ENCODE data around the gene LARGE1. TPM values are rescaled to one million over a fixed set of nuclear protein-coding genes. Genes with fewer than 3 reads are reported as not detected.

The LARGE1 gene
- total and polyA plus RNA-seq, 2 of the 8 experiments (the other 6 are each of a cell fraction or from before 2014, with no cell fraction given) = 43.7 to 83.0 TPM

- no peak for TF ChIP-seq CHD7 (IDR thresholded peaks at IDR 0.05; ENCODE audit: insufficient replicate concordance, low read length)
Measured at GRCh38 chr22:33577862-33578411, 342.3 kb downstream of the LARGE1 start (continued).
